NCI-H1417 (cell line): ENCODE data around the gene PARD3.
"Not testable (repeated sequence)": the region's sequence is repeated elsewhere in the genome, so short reads cannot be mapped to it uniquely, and the experiment has no call there.

Source experiments
- DNase-seq, 3 experiments: peaks; one replicate each; lab custom pipeline; 2025; lab: John Stamatoyannopoulos, UW

The PARD3 gene

DNA sequence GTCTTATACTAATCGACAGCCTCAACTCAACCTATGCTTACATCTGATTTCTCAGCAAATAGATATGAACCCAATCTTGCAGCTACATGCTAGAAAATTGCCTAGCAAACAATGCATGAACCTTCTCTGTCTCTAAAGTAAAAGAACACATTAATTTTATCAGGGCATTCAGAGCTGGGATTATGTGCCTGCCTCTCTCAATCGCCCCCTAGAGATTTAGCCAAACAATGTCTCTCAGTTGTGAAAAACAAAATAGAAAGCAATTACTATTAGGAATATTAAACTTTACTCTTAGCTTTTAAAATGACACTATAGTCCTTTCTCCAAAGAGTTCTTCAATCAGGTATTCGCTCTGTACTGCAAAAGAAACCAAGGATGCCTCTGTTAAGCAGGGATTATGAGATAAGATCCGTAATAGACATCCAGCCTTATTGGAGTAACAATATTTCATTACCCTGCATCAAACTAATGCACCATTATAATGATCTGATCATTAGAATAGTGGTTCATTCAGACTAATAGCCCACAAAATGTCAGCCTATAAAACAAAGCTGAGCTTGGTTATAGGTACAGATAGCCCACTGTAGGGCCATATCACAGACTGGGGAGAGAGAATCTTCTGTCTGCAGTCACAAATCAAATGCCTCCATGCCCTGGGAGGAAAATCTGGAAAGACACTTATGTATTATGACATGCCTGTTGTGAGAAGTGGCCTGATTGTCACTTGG, 736.9 kb downstream of the PARD3 start:
- DNase-seq: peak in 1 of 3 experiments; percentile 19

GRCh38 chr10:34076443-34076842, 738.7 kb downstream of the PARD3 start:
- no peak for DNase-seq

DNA sequence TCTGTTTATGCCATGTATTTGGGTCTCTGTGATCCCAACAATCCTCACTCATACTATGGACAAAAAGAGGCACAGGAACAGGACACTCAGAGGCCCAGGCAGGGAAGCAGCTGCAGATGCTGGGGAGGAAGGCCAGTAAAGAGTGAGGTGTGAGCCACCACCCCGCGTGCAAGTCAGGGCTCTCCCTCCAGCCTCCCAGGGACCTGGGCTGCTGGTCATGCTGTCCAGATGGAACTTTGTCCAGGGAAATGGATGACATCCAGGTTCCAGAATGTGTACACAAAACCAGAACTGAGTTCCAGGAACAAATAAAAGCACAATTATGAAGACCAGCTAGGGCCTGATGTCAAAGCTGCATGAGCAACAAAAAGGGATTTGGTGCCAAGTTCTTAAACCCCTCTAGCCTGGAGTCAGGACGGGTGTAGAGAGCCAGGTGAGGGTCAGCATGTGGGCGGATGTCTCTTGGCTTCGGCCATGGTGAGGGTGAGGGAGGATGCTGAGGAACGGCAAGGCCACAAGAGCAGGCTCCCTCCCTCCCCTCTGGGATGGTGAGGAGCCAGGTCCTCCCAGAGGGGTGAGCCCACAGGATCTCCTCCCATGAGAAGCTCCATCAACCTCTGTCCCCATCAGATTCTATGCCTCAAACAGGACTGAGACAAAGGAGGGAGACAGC, 739.7 kb downstream of the PARD3 start:
- no peak for DNase-seq

DNA sequence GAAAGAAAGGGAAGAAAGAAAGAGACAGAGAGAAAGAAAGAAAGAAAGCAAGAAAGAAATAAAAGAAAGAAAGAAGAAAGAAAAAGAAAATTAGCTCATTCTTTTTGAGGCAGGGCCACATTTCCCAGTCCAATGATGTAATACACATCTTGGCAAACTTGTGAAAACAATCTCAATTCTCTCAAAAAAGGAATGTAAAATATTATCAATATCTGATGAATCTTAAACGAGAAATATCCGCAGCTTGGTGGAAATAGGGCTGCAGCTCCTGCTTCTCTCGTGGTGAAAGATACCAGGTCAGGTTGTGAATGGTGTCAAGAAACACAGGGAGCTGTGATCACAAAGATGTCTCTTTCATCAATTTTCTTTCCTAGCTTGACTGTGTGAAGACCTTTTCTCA, 741.0 kb downstream of the PARD3 start:
- no peak for DNase-seq

- DNase-seq: not testable (repeated sequence)
Observed at GRCh38 chr10:34067741-34068140, 747.4 kb downstream of the PARD3 start.

DNA sequence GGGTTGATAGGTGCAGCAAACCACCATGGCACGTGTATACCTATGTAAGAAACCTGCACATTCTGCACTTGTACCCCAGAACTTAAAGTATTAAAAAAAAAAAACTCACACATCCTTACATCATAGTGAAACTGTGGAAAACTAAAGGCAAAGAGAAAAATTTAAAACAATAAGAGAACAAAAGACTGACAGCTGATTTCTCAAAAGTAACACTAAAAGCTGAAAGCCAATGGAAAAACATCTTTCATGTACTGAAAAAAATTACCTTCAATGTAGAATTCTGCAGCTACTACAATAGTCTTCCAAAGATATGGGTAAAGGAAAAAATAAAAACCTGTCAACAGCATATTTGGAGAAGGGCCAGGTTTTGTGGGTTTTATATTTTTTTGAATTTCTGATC, 751.5 kb downstream of the PARD3 start:
- no peak for DNase-seq

GRCh38 chr10:34061841-34062240, 753.3 kb downstream of the PARD3 start:
- no peak for DNase-seq
